T-helper 1 cell treated with Interleukin-12 subunit alpha and Interleukin-12 subunit beta and Interleukin-4 antibody, amounts not matched to agents 30 ng/mL and 1 ng/mL, for 36 hours (primary cell): ENCODE results near the gene NOTCH2NLA. TPM values are rescaled to one million over a fixed set of nuclear protein-coding genes. Genes with fewer than 3 reads are reported as not detected.
"Not testable (repeated sequence)": the region's sequence is repeated elsewhere in the genome, so short reads cannot be mapped to it uniquely, and the experiment has no call there.

ENCODE experiments used
- intact Hi-C: fragments of 100-400 bp; cut with micrococcal nuclease; formaldehyde crosslinking; loops from one replicate; pipeline ENCODE4 v1.15.1; 2024
- total RNA-seq: library from RNA; stranded (reverse); gene quantifications from 2 replicates; pipeline ENCODE4 v1.2.3, GENCODE V29; 2022

The NOTCH2NLA gene
- total RNA-seq, 1 donor from 2014 or later = 50.8 TPM

- intact Hi-C loops = not testable (repeated sequence)
Observed at GRCh38 chr1:146167740-146168139, 61.1 kb downstream of the NOTCH2NLA start.

GRCh38 chr1:146167273-146167672 is 61.5 kb downstream of the NOTCH2NLA start:
- intact Hi-C loops = not testable (repeated sequence)

GRCh38 chr1:146144465-146144864 is 84.4 kb downstream of the NOTCH2NLA start, which contains the start of gene NBPF10:
TSS of gene NBPF10 (minus strand) at chr1:146144804. CDS start at chr1:146144769, 35 bp downstream.
- intact Hi-C loops = not testable (repeated sequence)

Other genes starting within 250 kb of the NOTCH2NLA start
- gene TXNIP, start 232.4 kb downstream of the NOTCH2NLA start, total RNA-seq = 456 and 471 TPM in 2 replicates
- not detected in 2 replicates for gene HJV, start 207.3 kb downstream of the NOTCH2NLA start, total RNA-seq
- 5.8 and 6.3 TPM in 2 replicates for gene NBPF10, start 84.2 kb downstream of the NOTCH2NLA start, total RNA-seq